ENCODE data around the gene ATOH8.

ATOH8 gene

DNA sequence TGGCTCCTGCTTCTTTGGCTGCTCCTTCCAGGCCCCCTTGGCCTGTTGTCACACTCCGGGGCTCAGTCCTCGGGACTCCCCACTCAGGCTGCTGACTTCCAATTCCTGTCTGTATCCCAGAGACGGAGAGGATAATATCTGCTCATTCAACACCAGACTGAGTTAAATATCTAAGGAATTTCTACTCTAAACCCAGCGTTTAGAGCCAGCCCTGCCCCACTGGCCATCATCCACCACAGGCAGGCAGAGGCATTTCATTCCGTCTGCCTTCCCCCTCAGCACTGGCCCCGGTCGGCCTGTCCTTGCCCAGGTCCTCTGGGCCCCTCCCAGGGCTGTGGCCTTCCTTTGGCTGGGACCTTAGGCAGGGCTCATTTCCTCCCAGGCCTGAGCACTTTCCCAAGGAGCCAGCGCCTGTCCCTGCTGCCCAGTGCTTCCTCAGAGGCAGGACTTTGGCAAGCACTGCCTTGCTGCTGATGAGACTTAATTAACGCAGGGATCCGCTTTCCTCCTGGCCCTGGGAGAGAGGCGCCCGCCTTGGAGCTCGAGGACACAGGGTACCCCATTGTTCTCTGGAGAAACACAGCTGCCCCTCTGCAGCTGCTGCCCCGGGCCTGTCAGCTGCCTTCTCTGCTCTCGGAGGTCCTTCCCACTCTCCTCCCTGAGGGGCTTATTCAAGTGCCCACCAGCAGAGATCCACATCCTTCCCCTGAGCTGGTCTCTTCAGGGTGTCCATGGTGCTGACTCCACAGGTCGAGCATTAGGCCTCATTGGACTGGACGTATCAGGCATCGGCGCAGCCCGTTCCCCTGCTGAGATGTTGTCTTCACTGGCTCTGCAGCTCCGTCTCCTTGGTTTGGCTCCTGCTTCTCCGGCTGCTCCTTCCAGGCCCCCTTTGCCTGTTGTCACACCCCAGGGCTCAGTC lies 42.8 kb downstream of the ATOH8 start:
- Histone ChIP-seq H3K4me1 (ENCODE audit: control insufficient read depth, insufficient read depth, low read length) (peaks cover 19% of the 10 kb centered on the region; the same call in 1 of the 2 replicates), H3K27ac (ENCODE audit: low read depth, low read length) (no peak overlapping the region), H3K4me3 (ENCODE audit: low read depth, low read length) (no peak overlapping the region), H3K27me3 (ENCODE audit: control insufficient read depth, insufficient read depth, low read length) (no peaks in the 10 kb centered on the region), H3K9me3 (ENCODE audit: control insufficient read depth, insufficient read depth, low read depth, low read length) (no peaks in the 10 kb centered on the region; the same call in 1 of the 2 replicates), H3K36me3 (ENCODE audit: control insufficient read depth, insufficient read depth, low read length) (no peaks in the 10 kb centered on the region), H3K9ac (ENCODE audit: low read length) (no peak overlapping the region)

- no peak overlapping the region for H3K9ac ChIP-seq (ENCODE audit: low read length)
- no peak overlapping the region for H3K4me3 ChIP-seq (ENCODE audit: low read depth, low read length)
- peaks cover 15% of the 10 kb centered on the region; the same call in 1 of the 2 replicates for H3K4me1 ChIP-seq (ENCODE audit: control insufficient read depth, insufficient read depth, low read length)
- H3K27ac ChIP-seq (ENCODE audit: low read depth, low read length) = no peak overlapping the region
- no peaks in the 10 kb centered on the region for H3K27me3 ChIP-seq (ENCODE audit: control insufficient read depth, insufficient read depth, low read length)
- no peaks in the 10 kb centered on the region; the same call in 1 of the 2 replicates for H3K9me3 ChIP-seq (ENCODE audit: control insufficient read depth, insufficient read depth, low read depth, low read length)
- H3K36me3 ChIP-seq (ENCODE audit: control insufficient read depth, insufficient read depth, low read length) = no peaks in the 10 kb centered on the region
These were observed 43.5 kb downstream of the ATOH8 start for GRCh38 chr2:85797263-85797660.

DNA sequence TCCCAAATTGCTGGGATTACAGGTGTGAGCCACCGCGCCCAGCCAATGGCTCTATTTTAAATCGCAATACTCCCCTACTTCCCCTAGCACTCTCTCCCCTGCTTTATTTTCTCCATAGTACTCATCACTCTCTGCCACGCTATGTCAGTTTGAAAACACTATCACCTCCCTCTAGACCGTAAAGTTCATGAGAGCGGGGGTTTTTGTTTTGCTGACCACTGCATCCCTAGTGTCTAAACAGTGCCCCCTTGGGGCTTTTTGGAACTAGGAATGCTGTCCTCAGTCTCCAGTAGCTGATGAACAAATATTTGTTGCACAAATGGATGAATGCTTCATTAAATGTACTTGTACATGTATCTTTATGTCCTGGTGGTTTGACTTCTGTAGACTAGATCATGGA lies 44.1 kb downstream of the ATOH8 start:
- Histone ChIP-seq H3K4me1 (ENCODE audit: control insufficient read depth, insufficient read depth, low read length) (peaks cover 13% of the 10 kb centered on the region; the same call in 1 of the 2 replicates), H3K27me3 (ENCODE audit: control insufficient read depth, insufficient read depth, low read length) (no peaks in the 10 kb centered on the region), H3K9me3 (ENCODE audit: control insufficient read depth, insufficient read depth, low read depth, low read length) (no peaks in the 10 kb centered on the region; the same call in 1 of the 2 replicates), H3K36me3 (ENCODE audit: control insufficient read depth, insufficient read depth, low read length) (no peaks in the 10 kb centered on the region), H3K4me3 (ENCODE audit: low read depth, low read length) (no peak overlapping the region), H3K27ac (ENCODE audit: low read depth, low read length) (no peak overlapping the region), H3K9ac (ENCODE audit: low read length) (no peak overlapping the region)

DNA sequence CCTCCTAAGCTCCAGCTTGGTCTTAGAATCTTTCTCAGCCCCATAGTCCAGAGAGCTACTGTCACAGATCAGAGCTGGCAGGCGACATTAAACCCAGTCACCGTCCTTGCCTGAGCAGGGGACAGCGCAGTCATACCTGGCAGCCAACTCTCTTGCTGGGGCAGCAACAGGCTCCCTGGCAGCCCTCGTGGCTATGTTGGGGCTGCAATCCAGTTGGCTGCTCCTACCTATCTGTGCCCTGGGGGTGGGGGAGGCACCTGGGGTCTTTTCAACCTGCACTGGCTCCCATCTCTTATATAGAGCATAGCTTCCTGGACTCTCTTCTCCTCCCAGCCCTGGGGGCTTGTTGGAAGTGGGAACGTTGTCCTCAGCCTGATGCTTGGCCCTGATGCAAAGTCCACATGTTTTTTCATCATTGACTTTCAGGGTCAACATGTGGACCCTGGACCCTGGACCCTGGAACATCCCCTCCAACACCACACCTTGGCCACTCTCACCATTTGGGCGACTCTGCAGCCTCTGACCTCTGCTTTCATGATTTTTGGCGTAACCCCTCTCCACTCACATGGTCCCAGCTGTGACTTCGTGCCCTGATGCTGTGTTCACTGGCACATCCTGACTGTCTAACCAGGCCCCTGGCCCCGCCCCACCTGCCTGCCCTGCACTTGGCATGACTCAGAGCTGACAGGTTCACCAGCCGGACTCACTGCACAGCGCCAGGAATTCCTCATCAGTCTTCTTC lies 45.6 kb downstream of the ATOH8 start:
- Histone ChIP-seq H3K4me3 (ENCODE audit: low read depth, low read length) (no peak overlapping the region), H3K27me3 (ENCODE audit: control insufficient read depth, insufficient read depth, low read length) (no peaks in the 10 kb centered on the region), H3K27ac (ENCODE audit: low read depth, low read length) (no peak overlapping the region), H3K9ac (ENCODE audit: low read length) (no peak overlapping the region), H3K4me1 (ENCODE audit: control insufficient read depth, insufficient read depth, low read length) (peaks cover 11% of the 10 kb centered on the region; the same call in 1 of the 2 replicates), H3K36me3 (ENCODE audit: control insufficient read depth, insufficient read depth, low read length) (no peaks in the 10 kb centered on the region), H3K9me3 (ENCODE audit: control insufficient read depth, insufficient read depth, low read depth, low read length) (no peaks in the 10 kb centered on the region; the same call in 1 of the 2 replicates)

DNA sequence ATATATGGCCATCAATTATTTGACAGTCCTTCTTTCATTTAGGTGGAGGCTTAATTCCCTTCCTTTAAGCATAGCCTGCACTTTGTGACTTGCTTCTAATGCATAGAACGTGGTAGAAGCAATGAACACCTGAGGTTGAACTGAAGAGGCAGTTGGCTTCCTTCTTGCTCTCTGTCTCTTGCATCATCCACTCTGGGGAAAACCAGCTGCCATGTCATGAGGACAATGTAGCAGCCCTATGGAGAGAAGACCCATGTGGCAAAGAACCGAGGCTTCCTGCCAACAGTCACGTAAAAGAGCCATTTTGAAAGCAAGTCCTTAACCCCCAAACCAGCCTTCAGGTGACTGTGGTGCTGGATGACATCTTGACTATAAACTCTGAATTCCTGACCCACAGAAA lies 46.8 kb downstream of the ATOH8 start:
- Histone ChIP-seq H3K4me3 (ENCODE audit: low read depth, low read length) (no peak overlapping the region), H3K27me3 (ENCODE audit: control insufficient read depth, insufficient read depth, low read length) (no peaks in the 10 kb centered on the region)

GRCh38 chr2:85801871-85802270 lies 48.1 kb downstream of the ATOH8 start:
- Histone ChIP-seq H3K27me3 (ENCODE audit: control insufficient read depth, insufficient read depth, low read length) (no peaks in the 10 kb centered on the region), H3K9me3 (ENCODE audit: control insufficient read depth, insufficient read depth, low read depth, low read length) (no peaks in the 10 kb centered on the region; the same call in 1 of the 2 replicates), H3K9ac (ENCODE audit: low read length) (no peak overlapping the region), H3K27ac (ENCODE audit: low read depth, low read length) (no peak overlapping the region), H3K36me3 (ENCODE audit: control insufficient read depth, insufficient read depth, low read length) (no peaks in the 10 kb centered on the region), H3K4me1 (ENCODE audit: control insufficient read depth, insufficient read depth, low read length) (peaks cover 2% of the 10 kb centered on the region; the same call in 1 of the 2 replicates), H3K4me3 (ENCODE audit: low read depth, low read length) (no peak overlapping the region)

More for the DNA sequence above, 46.8 kb downstream of the ATOH8 start:
- Histone ChIP-seq H3K27ac (ENCODE audit: low read depth, low read length) (no peak overlapping the region), H3K4me1 (ENCODE audit: control insufficient read depth, insufficient read depth, low read length) (peaks cover 13% of the 10 kb centered on the region; the same call in 1 of the 2 replicates), H3K9ac (ENCODE audit: low read length) (no peak overlapping the region), H3K9me3 (ENCODE audit: control insufficient read depth, insufficient read depth, low read depth, low read length) (no peaks in the 10 kb centered on the region; the same call in 1 of the 2 replicates), H3K36me3 (ENCODE audit: control insufficient read depth, insufficient read depth, low read length) (no peaks in the 10 kb centered on the region)

- Histone ChIP-seq H3K27ac (ENCODE audit: low read depth, low read length) (no peak overlapping the region), H3K9ac (ENCODE audit: low read length) (no peak overlapping the region), H3K4me3 (ENCODE audit: low read depth, low read length) (no peak overlapping the region), H3K4me1 (ENCODE audit: control insufficient read depth, insufficient read depth, low read length) (peaks cover 2% of the 10 kb centered on the region; the same call in 1 of the 2 replicates), H3K9me3 (ENCODE audit: control insufficient read depth, insufficient read depth, low read depth, low read length) (no peaks in the 10 kb centered on the region; the same call in 1 of the 2 replicates), H3K27me3 (ENCODE audit: control insufficient read depth, insufficient read depth, low read length) (no peaks in the 10 kb centered on the region), H3K36me3 (ENCODE audit: control insufficient read depth, insufficient read depth, low read length) (no peaks in the 10 kb centered on the region)
These were observed 48.7 kb downstream of the ATOH8 start for GRCh38 chr2:85802354-85803103.

DNA sequence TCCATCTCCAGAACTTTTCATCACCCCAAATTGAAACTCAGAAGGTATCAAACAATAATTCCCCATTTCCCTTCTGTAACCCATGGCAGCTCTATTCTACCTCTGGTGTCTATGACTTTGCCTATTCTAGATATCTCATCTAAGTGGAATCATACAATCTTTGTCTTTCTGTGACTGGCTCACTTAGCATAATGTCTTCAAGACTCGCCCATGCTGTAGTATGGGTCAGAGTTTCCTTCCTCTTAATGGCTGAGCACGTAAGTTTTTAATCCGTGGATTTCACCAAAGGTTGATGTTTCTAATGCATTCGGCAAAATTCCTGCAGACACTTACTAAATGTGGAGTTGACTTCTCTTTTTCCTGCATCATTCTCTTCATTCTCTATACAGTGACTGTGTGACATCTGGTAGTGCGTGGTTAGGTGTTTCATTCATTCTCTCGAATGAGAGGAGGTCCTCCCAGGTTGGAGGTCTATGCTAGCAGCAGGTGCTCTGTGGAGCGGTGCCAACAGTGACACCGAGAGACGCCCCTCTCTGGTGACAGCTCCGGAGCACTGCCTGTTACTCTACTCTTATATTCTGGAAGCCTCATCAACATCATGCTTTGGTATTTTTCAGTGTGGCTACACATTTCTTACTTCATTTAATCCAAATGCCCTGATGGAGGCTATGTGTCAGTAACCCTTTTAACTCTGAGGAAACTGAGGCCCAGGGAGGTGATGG lies 50.1 kb downstream of the ATOH8 start:
- H3K4me3 ChIP-seq (ENCODE audit: low read depth, low read length) = no peak overlapping the region
- peaks cover 2% of the 10 kb centered on the region; the same call in 1 of the 2 replicates for H3K4me1 ChIP-seq (ENCODE audit: control insufficient read depth, insufficient read depth, low read length)
- no peaks in the 10 kb centered on the region for H3K27me3 ChIP-seq (ENCODE audit: control insufficient read depth, insufficient read depth, low read length)
- H3K36me3 ChIP-seq (ENCODE audit: control insufficient read depth, insufficient read depth, low read length) = no peaks in the 10 kb centered on the region
- no peaks in the 10 kb centered on the region; the same call in 1 of the 2 replicates for H3K9me3 ChIP-seq (ENCODE audit: control insufficient read depth, insufficient read depth, low read depth, low read length)
- H3K27ac ChIP-seq (ENCODE audit: low read depth, low read length) = no peak overlapping the region
- no peak overlapping the region for H3K9ac ChIP-seq (ENCODE audit: low read length)

DNA sequence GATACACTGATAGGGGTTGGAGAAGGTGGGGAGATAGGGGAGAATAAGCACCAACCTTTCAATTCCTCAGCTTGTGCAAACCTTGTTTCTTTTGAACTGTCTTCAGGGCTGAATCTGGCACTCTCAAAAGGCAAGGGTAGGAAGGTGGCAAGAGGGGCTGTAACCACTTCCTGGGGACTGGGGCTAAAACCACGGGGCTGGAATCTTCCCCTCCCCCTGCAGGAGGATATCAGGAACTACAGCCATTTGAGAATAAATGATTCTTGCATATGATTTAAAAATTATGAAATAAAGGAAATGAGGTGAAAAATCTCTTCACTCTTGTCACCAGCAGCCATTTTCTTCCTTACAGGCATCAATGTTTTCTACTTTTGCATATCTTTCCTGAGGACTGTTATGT lies 50.8 kb downstream of the ATOH8 start:
- peaks cover 2% of the 10 kb centered on the region; the same call in 1 of the 2 replicates for H3K4me1 ChIP-seq (ENCODE audit: control insufficient read depth, insufficient read depth, low read length)
- no peak overlapping the region for H3K27ac ChIP-seq (ENCODE audit: low read depth, low read length)
- no peak overlapping the region for H3K4me3 ChIP-seq (ENCODE audit: low read depth, low read length)
- no peaks in the 10 kb centered on the region for H3K36me3 ChIP-seq (ENCODE audit: control insufficient read depth, insufficient read depth, low read length)
- no peak overlapping the region for H3K9ac ChIP-seq (ENCODE audit: low read length)
- no peaks in the 10 kb centered on the region for H3K27me3 ChIP-seq (ENCODE audit: control insufficient read depth, insufficient read depth, low read length)
- no peaks in the 10 kb centered on the region; the same call in 1 of the 2 replicates for H3K9me3 ChIP-seq (ENCODE audit: control insufficient read depth, insufficient read depth, low read depth, low read length)

All from HUES6 (cell line).